DOHH2 (cell line): ENCODE results near the gene SPOCK3.

Experiments
- CTCF ChIP-seq: fragments of 200-600 bp; sonication (generic); IDR thresholded peaks from one replicate; pipeline ENCODE4 v1.5.1; 2014; ENCODE audit warnings: antibody characterized with exemption, mild to moderate bottlenecking, low read depth, low read length; ENCODE audit not compliant: poor library complexity, severe bottlenecking
- EZH2phosphoT487 ChIP-seq: fragments of 200-600 bp; sonication (generic); IDR thresholded peaks from 2 replicates; pipeline ENCODE4 v1.6.1; 2017; ENCODE audit warnings: borderline replicate concordance, mild to moderate bottlenecking, antibody characterized with exemption, low read length, moderate library complexity, mixed read lengths

- TF ChIP-seq CTCF (no peak), EZH2phosphoT487 (no peak)
Measured at GRCh38 chr4:166996216-166996615, 238.1 kb downstream of the SPOCK3 start.
